ENCODE measurements around the gene GAREM1.

GRCh38 chr18:32502014-32502413 is 31.3 kb upstream of the GAREM1 start:
- TF ChIP-seq EZH2phosphoT487 (IDR thresholded peaks at IDR 0.05; ENCODE audit: borderline replicate concordance, low read length) (no peak), EZH2 (IDR thresholded peaks at IDR 0.05; ENCODE audit: low read length, unreplicated experiment) (no peak)
- TF ChIP-seq, protein P1, sequence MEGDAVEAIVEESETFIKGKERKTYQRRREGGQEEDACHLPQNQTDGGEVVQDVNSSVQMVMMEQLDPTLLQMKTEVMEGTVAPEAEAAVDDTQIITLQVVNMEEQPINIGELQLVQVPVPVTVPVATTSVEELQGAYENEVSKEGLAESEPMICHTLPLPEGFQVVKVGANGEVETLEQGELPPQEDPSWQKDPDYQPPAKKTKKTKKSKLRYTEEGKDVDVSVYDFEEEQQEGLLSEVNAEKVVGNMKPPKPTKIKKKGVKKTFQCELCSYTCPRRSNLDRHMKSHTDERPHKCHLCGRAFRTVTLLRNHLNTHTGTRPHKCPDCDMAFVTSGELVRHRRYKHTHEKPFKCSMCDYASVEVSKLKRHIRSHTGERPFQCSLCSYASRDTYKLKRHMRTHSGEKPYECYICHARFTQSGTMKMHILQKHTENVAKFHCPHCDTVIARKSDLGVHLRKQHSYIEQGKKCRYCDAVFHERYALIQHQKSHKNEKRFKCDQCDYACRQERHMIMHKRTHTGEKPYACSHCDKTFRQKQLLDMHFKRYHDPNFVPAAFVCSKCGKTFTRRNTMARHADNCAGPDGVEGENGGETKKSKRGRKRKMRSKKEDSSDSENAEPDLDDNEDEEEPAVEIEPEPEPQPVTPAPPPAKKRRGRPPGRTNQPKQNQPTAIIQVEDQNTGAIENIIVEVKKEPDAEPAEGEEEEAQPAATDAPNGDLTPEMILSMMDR (conservative IDR thresholded peaks at IDR 0.05; ENCODE audit: low read depth, low read length): no peak
